Esophagus muscularis mucosa (tissue), 3 donors: ENCODE measurements around the gene TEX54.
A peak's percentile ranks its signal among the peaks of the same experiment; 100 is the strongest.

Experiments
- CTCF ChIP-seq, 3 experiments: fragments of 200-600 bp in 2 of 3; fragments of 450-650 bp in 1 of 3; sonication (generic) in 2 of 3; IDR thresholded peaks; one replicate each; pipeline ENCODE4 v1.5.1; 2017 to 2019; ENCODE audit warnings: antibody characterized with exemption in 3 of 3, mild to moderate bottlenecking in 2 of 3, moderate library complexity in 1 of 3
- POLR2A ChIP-seq: fragments of 450-650 bp; IDR thresholded peaks from one replicate; pipeline ENCODE4 v1.6.1; 2017; ENCODE audit warnings: antibody characterized with exemption, moderate library complexity, mild to moderate bottlenecking, low read depth
- POLR2AphosphoS5 ChIP-seq, 2 donors: sonication (generic); formaldehyde crosslinking; IDR thresholded peaks; one replicate each; pipeline ENCODE4 v1.6.1; 2017; ENCODE audit warnings: antibody characterized with exemption in 2 of 2

GRCh38 chr11:62805076-62805892 is 27.4 kb downstream of the TEX54 start, which contains the start of gene NXF1:
- TF ChIP-seq POLR2AphosphoS5 (IDR thresholded peaks at IDR 0.05) (peak; percentile 100), CTCF (IDR thresholded peaks at IDR 0.05) (peak in 2 of 3 experiments; percentile 3 to 37), POLR2A (peak; percentile 99)
